HG02852 (cell line): ENCODE measurements around the gene TSC22D4.
"Not testable (repeated sequence)": the region's sequence is repeated elsewhere in the genome, so short reads cannot be mapped to it uniquely, and the experiment has no call there.

Experiments used
- ATAC-seq: cut with Tn5 transposase; IDR thresholded peaks from one replicate; pipeline ENCODE4 v1.9.1; 2021; ENCODE audit warnings: mild to moderate bottlenecking, moderate library complexity; ENCODE audit not compliant: unreplicated experiment

TSC22D4 gene

GRCh38 chr7:100447363-100447762, 31.7 kb downstream of the TSC22D4 start:
- not testable (repeated sequence) for ATAC-seq

DNA sequence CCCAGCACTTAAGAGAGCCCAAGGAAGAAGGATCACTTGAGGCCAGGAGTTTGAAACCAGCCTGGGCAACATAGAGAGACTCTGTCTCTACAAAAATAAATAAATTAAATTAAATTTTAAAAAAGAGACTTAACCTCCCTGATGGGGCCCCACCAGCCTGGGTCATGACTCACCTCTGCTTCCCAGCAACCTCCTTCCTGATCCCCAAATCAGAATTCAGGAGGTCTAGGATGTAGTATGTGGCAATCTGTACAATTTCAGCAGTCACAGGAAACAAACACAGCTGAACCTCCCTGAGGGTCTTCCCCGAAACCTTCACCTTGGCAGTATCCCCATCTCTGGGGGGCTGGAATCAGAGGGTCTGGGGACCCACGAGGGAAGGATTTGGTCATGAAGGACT, 33.0 kb downstream of the TSC22D4 start:
- ATAC-seq, result no peak

GRCh38 chr7:100444311-100445278, 34.4 kb downstream of the TSC22D4 start:
- ATAC-seq, result no peak

- no peak for ATAC-seq
These were observed 35.7 kb downstream of the TSC22D4 start for GRCh38 chr7:100443096-100443840.

- ATAC-seq, result no peak
These were observed 37.1 kb downstream of the TSC22D4 start for GRCh38 chr7:100441641-100442535.

DNA sequence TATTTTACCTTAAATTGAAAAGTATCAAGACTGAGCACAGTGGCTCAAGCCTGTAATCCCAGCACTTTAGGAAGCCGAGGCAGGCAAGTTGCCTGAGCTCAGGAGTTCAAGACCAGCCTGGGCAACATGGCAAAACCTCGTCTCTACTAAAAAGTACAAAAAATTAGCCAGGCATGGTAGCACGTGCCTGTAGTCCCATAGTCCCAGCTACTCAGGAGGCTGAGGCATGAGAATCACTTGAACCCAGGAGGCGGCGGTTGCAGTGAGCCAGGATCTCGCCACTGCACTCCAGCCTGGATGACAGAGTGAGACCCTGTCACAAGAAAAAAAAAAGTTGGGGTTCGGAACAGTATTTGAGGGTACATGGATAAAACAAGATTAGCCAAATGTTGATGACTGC, 39.8 kb downstream of the TSC22D4 start:
- not testable (repeated sequence) for ATAC-seq

GRCh38 chr7:100438731-100439130, 40.3 kb downstream of the TSC22D4 start:
- ATAC-seq, result not testable (repeated sequence)

DNA sequence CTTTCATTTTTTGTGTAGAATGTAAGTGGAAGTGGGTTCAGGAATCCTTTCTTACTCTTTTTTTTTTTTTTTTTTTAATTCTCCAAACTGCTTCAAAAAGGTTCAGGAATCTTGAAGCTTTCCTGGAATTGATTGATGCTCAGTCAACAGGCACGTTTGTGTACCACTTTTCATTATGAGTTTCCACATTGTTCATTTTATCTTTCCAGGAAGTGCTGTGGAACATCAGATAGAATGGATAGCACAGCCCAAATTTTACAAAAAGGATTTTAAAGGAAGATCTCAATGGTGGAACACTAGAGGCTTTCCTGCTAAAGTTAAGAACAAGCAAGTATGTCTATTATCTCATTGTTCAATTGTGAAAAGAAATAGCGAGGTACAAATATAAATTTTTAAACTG, 40.8 kb downstream of the TSC22D4 start:
- ATAC-seq, result no peak

- no peak for ATAC-seq
These were observed 41.6 kb downstream of the TSC22D4 start for GRCh38 chr7:100437150-100438100.

GRCh38 chr7:100435401-100436304, 43.4 kb downstream of the TSC22D4 start:
- ATAC-seq, result peak; percentile 33

- ATAC-seq, result no peak
These were observed 44.5 kb downstream of the TSC22D4 start for GRCh38 chr7:100434297-100435144.

GRCh38 chr7:100433592-100434296, 45.3 kb downstream of the TSC22D4 start:
- no peak for ATAC-seq

DNA sequence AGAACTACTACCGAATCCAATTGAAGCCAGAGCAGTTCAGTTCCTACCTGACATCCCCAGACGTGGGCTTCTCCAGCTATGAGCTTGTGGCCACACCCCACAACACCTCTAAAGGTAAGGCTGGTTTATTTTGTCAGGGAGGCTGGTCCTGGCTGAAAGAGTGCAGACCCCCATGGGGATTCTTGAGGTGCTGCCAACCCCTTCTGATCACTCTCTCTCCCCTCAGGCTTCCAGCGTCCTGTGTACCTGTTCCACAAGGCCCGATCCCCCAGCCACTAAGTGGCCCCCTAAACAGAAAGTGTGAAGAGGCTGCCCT, 45.8 kb downstream of the TSC22D4 start:
- ATAC-seq, result no peak

DNA sequence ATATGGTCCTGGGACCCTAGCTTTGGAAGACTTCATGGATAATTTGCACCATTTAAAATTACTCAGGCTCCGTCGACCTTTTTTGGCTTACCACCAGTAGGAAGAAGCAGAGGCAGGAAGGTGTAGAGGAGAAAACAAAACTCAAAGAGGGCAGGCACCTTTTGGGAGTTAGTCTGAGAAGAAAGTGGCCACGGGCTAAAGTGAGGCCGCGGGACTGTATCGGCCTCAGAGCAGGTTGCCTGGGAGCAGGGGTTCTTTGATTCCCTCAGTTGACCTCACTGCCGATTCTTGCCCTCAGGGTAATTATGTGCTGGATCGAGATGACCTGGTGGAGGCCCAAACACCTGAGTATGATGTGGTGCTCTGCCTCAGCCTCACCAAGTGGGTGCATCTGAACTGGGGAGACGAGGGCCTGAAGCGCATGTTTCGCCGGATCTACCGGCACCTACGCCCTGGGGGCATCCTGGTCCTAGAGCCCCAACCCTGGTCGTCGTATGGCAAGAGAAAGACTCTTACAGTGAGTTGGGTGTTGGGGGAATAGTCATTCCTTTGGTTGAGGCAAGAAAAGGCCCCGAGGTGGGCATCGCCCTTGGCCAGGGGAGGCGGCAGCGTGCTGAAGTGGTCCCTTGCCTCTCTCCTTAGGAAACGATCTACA, 46.3 kb downstream of the TSC22D4 start:
- no peak for ATAC-seq

DNA sequence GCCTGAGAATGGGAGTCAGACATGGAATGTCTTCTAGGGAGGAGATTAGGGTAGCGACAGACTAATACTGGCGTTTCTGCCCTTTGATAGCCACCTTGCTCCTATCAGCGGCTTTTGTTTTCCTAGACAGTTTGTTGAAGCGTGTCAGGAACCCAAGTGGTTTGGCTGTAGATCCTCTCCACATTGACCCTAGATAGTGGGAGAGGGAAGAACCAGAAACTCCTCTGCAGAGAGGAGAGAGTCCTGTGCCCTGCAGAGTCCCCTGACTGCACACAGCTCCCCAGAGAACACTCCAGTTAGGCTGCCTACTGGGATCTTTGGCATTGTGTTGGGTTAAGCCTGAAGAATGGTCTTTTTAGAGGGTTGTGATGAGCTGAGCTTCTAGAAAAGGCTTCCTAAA, 47.0 kb downstream of the TSC22D4 start:
- no peak for ATAC-seq

DNA sequence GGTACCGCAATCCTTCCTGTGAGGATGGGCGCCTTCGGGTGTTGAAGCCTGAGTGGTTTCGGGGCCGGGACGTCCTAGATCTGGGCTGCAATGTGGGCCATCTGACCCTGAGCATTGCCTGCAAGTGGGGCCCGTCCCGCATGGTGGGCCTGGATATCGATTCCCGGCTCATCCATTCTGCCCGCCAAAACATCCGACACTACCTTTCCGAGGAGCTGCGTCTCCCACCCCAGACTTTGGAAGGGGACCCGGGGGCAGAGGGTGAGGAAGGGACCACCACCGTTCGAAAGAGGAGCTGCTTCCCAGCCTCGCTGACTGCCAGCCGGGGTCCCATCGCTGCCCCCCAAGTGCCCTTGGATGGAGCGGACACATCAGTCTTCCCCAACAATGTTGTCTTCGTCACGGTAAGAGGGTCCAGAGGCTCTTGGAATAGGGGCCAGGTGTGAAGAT, 47.7 kb downstream of the TSC22D4 start:
- ATAC-seq, result no peak
